ENCODE results near the gene DUOX2. TPM values are rescaled to one million over a fixed set of nuclear protein-coding genes. Genes with fewer than 3 reads are reported as not detected.
"Not testable (repeated sequence)": the region's sequence is repeated elsewhere in the genome, so short reads cannot be mapped to it uniquely, and the experiment has no call there.

Gene DUOX2
- total RNA-seq, 1 donor from 2014 or later: not detected

DNA sequence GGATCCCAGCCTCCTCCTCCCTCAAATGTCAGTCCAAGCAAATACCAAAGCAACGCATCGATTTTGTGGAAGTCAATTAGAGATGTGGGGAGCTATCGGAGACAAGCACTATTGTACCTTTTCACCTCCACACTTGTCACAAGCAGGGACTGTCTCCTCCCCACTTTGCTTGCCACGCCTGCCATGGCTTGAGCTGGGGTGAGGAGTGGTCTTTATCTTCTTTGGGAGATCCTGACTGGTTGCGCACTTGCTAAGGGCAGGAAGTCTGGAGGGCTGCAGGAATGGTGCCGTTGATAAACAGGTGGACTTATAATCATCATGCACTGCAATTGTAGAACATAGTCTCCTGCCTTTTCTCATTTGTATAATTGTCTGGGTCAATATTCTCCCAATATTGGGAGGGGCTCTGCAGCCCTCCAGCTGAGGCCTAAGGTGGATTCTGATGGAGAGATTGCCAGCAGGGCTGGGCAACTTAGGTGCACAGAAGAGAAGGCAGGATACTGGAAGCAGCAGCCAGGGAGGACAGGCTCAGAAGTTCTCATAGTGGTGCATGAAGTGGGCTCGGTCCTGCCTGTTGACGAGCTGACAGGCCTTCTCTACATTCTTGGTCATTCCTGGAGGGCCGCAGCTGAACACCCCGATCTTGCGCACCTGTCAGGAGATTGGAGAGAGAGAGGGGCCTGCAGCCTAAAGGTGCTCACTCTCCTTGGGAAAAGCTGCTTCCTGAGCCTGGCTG, 20.2 kb downstream of the DUOX2 start:
- Mint-ChIP-seq H3K36me3 (ENCODE audit: low read depth) (no peaks in the 10 kb centered on the region), H3K27ac (no peak overlapping the region), H3K27me3 (peaks cover 18% of the 10 kb centered on the region), H3K4me3 (no peak overlapping the region), H3K4me1 (no peaks in the 10 kb centered on the region), H3K9me3 (no peaks in the 10 kb centered on the region)
- intact Hi-C loops (cut with micrococcal nuclease): no loop called here
- no peak for DNase-seq

DNA sequence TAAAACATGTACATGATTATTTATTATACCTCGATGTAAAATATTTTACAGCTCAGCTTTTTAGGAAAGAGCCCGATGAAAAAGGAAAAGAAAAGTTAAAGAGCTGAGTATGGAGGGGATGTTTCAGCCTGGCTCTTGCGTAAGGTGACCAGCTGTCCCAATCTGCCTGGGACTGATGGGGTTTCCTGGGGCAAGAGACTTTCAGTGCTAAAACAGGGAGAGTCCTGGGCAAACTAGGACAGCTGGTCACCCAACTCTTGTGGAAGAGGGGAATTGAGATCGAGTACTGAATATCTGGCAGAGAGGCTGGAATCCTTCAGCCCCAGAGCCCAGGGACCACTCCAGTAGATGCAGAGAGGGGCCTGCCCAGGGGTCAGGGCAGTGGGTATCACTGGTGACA, 21.0 kb downstream of the DUOX2 start:
- Mint-ChIP-seq H3K4me3 (no peak overlapping the region), H3K27me3 (peaks cover 21% of the 10 kb centered on the region), H3K4me1 (no peaks in the 10 kb centered on the region), H3K36me3 (ENCODE audit: low read depth) (no peaks in the 10 kb centered on the region), H3K9me3 (no peaks in the 10 kb centered on the region), H3K27ac (no peak overlapping the region)
- DNase-seq: no peak
- intact Hi-C loops (cut with micrococcal nuclease): no loop called here

DNA sequence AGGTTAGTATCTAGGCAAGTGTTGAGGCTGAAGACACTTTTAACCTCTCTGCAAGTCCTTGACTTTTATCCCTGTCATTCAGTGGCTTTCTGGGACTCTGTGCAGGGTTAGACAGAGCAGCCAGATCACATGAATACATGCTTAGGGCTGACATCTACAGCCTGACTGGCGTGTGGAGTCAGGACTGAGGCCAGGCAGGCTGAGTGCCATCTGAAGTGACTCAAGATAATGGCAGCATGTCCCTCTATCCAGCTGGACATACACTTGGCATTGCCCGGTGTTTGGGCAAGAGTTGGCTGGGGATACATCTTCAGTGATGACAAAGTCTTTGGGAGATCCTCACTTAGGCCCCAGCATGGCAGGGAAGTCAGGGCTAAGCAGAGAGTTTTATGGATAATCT, 22.4 kb downstream of the DUOX2 start:
- DNase-seq: no peak
- Mint-ChIP-seq H3K4me1 (no peaks in the 10 kb centered on the region), H3K36me3 (ENCODE audit: low read depth) (no peaks in the 10 kb centered on the region), H3K9me3 (no peaks in the 10 kb centered on the region), H3K4me3 (no peak overlapping the region), H3K27me3 (peaks cover 25% of the 10 kb centered on the region), H3K27ac (no peak overlapping the region)
- intact Hi-C loops (cut with micrococcal nuclease): no loop called here

DNA sequence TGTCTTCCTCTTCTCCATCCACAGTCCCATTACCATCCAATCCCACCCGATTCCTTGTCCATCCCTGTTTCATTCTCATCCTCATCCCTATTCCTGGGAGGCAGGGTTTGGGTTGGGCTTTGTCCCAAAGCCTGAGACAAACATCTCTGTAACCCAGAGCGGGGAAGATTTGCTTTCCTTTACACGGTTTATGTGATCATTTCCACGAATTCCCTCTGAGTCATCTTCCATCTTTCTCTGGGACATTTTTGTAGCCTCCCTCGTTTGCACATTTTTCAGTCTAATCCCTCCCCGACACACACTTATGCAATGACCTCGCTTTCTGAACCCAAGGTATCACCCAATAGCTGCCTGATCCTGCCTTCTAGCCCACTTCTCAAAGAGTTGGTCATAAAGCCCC, 22.8 kb downstream of the DUOX2 start:
- no peaks in the 10 kb centered on the region for H3K4me1 Mint-ChIP-seq
- DNase-seq: no peak
- no peak overlapping the region for H3K4me3 Mint-ChIP-seq
- no peaks in the 10 kb centered on the region for H3K36me3 Mint-ChIP-seq (ENCODE audit: low read depth)
- H3K27ac Mint-ChIP-seq: no peak overlapping the region
- H3K27me3 Mint-ChIP-seq: peaks cover 25% of the 10 kb centered on the region
- no peaks in the 10 kb centered on the region for H3K9me3 Mint-ChIP-seq
- intact Hi-C loops (cut with micrococcal nuclease): no loop called here

DNA sequence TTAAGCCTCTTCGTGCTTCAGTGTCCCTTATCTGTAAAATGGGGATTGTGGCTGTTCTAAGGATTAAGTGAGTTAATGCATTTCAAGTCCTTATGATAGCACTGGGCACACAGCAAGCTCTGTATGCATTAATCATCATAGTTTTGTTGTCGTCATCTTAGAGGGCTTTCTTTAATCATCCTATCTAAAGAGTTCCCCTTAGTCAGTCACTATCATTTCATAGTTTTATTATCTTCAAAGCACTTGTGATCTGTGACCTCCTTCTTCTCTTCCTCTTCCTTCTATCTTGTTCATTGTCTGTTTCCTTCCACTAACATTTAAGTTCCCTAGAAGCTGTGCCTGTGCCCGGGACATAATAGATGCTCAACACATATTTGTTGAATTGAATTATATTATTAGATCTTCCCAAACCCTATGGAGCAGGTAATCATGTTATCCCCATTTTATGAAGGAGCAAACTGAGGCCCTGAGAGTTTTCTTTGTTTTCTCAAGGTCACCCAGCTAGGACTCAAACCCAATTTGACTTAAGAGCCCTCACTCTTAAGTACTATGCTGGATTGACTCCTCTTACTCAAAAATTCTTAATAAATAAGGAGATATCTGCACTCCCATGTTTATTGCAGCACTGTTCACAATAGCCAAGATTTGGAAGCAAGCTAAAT, 24.1 kb downstream of the DUOX2 start:
- intact Hi-C loops (cut with micrococcal nuclease): no loop called here
- Mint-ChIP-seq H3K27me3 (peaks cover 27% of the 10 kb centered on the region), H3K4me1 (no peaks in the 10 kb centered on the region), H3K4me3 (no peak overlapping the region), H3K9me3 (no peaks in the 10 kb centered on the region), H3K27ac (no peak overlapping the region), H3K36me3 (ENCODE audit: low read depth) (no peaks in the 10 kb centered on the region)
- DNase-seq: no peak

DNA sequence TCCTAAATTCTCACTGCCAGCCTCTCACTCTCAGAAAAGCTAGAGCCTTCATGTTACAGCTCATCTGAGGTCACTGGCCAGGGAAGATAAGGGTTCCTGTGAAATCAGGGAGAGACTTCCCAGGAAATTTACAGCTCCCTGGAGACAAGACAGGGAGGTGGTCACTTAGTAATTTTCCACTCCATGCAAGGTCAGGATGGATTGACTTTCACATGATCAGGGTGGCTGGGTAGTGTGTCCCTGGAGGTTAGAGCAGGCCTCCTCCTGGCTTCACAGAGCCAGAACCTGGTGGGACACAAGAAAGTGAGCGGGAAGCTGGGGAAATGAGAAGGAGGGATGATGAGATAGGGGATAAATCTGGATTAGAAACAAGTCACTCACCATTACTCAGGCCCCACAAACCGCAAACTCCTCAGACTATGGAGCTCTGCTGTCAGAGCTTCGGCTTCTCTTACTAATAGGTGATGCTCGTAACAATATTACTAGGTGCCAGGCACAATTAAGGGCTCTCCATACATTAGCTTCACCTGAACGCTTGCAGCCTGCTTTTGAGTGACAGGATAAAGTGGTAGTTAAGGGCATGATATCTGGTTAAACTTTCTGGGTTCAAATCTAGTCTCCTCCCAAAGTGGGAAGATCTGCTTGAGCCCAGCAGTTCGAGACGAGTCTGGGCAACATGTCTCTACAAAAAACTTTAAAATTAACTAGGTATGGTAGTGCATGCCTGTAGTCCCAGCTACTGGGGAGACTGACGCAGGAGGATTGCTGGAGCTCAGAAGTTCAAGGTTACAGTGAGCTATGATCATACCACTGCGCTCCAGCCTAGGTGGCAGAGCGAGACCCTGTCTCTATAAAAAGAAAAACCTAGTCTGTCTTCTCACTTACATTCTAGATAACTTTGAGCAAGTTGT, 24.9 kb downstream of the DUOX2 start:
- H3K27ac Mint-ChIP-seq: no peak overlapping the region
- peaks cover 31% of the 10 kb centered on the region for H3K27me3 Mint-ChIP-seq
- H3K36me3 Mint-ChIP-seq (ENCODE audit: low read depth): no peaks in the 10 kb centered on the region
- no peak for DNase-seq
- no peak overlapping the region for H3K4me3 Mint-ChIP-seq
- no peaks in the 10 kb centered on the region for H3K4me1 Mint-ChIP-seq
- intact Hi-C loops (cut with micrococcal nuclease): no loop called here
- no peaks in the 10 kb centered on the region for H3K9me3 Mint-ChIP-seq

DNA sequence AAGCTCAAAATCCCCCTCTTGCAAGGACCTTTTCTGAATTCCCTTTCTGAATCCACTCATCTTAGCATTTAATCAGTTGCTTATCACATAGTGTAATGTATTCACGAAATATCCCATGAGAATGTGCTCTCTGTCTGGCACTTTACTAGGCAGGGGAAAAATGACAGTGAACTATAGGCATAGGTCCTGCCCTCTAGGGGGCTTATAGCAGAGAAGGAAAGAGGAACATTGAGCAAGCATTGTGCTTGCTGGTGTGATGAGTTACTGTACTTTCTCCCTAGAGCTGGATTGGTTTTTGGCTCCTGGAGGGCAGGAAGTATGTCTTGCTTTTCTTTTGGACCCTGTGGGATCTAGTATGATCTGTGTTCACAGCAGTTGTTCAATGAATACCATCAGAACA, 26.5 kb downstream of the DUOX2 start:
- intact Hi-C loops (cut with micrococcal nuclease): no loop called here
- Mint-ChIP-seq H3K27me3 (peaks cover 37% of the 10 kb centered on the region), H3K9me3 (no peaks in the 10 kb centered on the region), H3K4me3 (no peak overlapping the region), H3K36me3 (ENCODE audit: low read depth) (no peaks in the 10 kb centered on the region), H3K27ac (no peak overlapping the region), H3K4me1 (no peaks in the 10 kb centered on the region)
- no peak for DNase-seq

DNA sequence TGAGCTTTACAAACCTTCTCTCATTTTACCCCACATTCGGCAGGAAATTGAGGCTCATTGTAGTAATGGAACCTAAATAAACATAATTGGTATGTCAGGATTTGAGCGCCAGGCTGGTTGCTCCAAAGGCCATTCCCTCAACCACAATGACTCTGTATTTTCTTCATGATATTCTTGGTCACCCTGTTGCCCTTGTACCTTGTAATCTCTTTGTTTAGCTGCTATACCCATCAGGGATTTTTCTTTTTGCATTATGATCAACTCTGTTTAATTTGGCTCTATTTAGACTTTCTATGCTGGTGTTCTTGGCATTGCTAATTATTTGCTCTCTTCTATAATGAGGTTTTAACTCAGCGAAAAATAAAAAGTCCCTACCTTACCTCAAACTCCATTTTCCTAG, 29.8 kb downstream of the DUOX2 start:
- Mint-ChIP-seq H3K36me3 (ENCODE audit: low read depth) (no peaks in the 10 kb centered on the region), H3K27ac (no peak overlapping the region), H3K4me3 (no peak overlapping the region), H3K27me3 (peaks cover 22% of the 10 kb centered on the region), H3K9me3 (no peaks in the 10 kb centered on the region), H3K4me1 (no peaks in the 10 kb centered on the region)
- no peak for DNase-seq
- intact Hi-C loops (cut with micrococcal nuclease): no loop called here

DNA sequence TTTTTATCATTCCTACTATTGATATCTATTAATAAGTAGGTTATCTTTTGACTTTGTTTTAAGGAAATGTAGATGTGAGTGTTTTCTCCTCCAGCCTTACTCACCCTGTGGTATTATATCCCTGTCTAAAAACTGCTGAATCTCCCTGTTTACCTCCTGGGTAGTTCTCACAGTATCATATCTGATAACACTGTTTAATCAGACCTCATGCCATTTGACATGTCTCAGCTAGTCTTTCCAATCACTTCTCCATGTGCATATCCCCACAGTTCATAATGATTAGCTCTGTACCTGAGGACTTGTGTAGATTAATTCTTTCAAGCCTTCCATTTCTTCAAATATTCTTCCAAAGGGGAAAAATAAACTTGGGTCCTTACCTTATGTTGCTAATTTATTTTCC, 30.7 kb downstream of the DUOX2 start:
- peaks cover 17% of the 10 kb centered on the region for H3K27me3 Mint-ChIP-seq
- intact Hi-C loops (cut with micrococcal nuclease): no loop called here
- no peak for DNase-seq
- H3K27ac Mint-ChIP-seq: no peak overlapping the region
- H3K4me1 Mint-ChIP-seq: no peaks in the 10 kb centered on the region
- no peak overlapping the region for H3K4me3 Mint-ChIP-seq
- no peaks in the 10 kb centered on the region for H3K9me3 Mint-ChIP-seq
- no peaks in the 10 kb centered on the region for H3K36me3 Mint-ChIP-seq (ENCODE audit: low read depth)

DNA sequence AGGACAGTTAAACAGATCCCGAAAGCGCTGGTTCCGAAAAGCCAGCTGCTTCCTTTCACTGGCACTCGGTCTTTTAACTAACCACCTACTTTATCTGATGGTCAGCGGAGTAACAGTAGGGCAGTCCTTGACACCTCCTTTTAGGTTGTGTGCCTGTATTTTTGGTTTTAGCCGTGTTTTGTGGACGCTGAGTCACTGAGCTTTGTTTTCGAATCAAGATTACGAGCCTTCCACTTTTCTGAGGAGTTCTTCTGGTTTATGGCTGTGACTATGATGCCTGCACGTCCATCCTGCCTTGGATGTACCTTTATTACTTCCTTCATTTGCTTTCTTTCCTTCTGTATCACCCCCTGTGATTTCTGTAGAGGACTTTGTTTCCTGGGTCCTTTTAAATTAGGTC, 31.6 kb downstream of the DUOX2 start:
- peaks cover 16% of the 10 kb centered on the region for H3K27me3 Mint-ChIP-seq
- H3K9me3 Mint-ChIP-seq; H3K36me3 Mint-ChIP-seq (ENCODE audit: low read depth); DNase-seq; intact Hi-C loops (cut with micrococcal nuclease); H3K27ac Mint-ChIP-seq; H3K4me3 Mint-ChIP-seq; H3K4me1 Mint-ChIP-seq: not testable (repeated sequence)

DNA sequence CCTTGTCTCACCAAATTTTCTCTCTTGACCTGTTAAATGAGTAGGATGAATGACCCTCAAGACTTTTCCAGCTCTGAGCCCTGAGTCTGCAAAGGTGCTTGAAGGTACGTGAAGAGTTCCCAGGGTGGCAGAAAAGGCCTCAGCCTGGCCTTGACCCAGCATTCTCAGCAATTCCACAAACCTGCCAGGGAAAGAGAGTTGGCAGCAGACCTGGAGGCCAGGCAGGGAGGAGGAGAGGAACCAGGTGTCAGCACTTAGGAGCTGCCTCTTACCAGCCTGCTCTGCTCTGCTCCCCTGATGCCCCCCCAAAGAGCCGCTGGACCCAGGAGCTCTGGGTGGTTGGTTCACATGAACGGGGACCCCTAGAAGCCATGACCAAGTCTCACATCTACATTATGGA, 33.4 kb downstream of the DUOX2 start:
- H3K27ac Mint-ChIP-seq; H3K9me3 Mint-ChIP-seq; intact Hi-C loops (cut with micrococcal nuclease); H3K4me3 Mint-ChIP-seq; H3K36me3 Mint-ChIP-seq (ENCODE audit: low read depth); DNase-seq; H3K4me1 Mint-ChIP-seq: not testable (repeated sequence)
- peaks cover 12% of the 10 kb centered on the region for H3K27me3 Mint-ChIP-seq

DNA sequence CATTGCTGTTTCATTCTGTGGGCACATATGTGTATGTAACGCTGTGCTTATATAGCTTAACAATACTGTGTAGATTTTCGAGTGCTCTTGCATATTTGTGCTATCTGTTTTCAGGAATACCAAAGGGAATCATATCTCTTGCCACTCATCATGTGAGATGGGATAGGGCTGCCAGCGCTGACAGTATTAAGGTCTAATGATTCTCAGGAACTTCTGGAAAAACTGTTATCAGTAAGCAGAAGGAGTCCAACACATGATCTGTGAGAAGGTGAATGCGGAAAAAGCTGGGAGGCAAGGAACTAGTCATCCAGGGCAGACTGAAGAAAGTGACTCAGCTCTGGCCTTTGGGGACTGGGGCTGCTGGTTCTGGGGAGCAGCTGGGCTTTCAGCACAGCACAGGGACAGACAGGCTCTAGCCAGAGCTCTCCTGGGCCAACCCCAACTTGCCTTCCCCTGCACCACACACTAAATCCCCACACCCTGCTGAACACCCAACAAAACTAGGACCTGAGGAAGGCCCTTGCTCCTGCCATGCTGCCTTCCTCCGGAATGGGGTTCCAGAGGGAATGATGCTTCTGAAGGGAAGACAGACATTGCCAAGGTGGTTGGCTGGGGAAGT, 34.2 kb downstream of the DUOX2 start:
- intact Hi-C loops (cut with micrococcal nuclease); DNase-seq; H3K9me3 Mint-ChIP-seq; H3K4me1 Mint-ChIP-seq; H3K36me3 Mint-ChIP-seq (ENCODE audit: low read depth); H3K27ac Mint-ChIP-seq; H3K4me3 Mint-ChIP-seq: not testable (repeated sequence)
- peaks cover 10% of the 10 kb centered on the region for H3K27me3 Mint-ChIP-seq

DNA sequence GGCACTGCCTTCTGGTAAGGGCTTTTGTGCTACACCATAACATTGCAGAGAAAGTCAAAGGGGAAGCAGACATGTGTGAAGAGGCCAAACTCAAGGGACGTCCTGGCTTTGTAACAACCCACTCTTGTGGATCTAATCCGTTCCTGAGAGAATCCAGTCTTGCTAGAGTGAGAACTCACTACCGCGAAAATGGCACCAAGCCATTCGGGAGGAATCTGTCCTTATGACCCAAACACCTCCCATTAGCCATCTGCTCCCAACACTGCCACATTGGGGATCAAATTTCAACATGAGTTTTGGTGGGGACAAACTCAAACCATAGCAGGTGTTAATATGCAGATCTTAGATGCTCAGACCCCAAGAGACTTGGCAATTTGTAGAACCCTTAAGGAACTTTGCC, 34.8 kb downstream of the DUOX2 start:
- H3K27ac Mint-ChIP-seq; H3K27me3 Mint-ChIP-seq; H3K9me3 Mint-ChIP-seq; H3K4me3 Mint-ChIP-seq; intact Hi-C loops (cut with micrococcal nuclease); H3K36me3 Mint-ChIP-seq (ENCODE audit: low read depth); DNase-seq; H3K4me1 Mint-ChIP-seq: not testable (repeated sequence)

DNA sequence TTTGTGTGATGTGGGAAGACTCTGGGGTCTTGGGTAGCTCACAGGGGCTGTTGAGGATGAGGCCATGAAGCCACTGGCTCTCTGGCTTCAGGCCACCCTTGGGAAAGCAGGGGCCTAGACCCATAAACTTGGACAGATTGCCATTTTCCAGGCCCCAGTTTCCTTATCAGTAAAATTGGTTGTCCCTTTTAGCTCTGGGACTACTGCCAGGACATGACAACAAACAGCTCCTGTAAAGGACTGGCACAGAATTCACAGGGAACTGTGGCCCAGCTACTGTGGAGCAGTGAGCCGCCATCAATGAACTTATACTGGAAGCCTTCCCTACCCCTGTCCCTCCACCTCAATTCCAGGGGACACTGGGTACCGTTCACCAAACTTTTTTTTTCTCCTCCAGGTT, 36.6 kb downstream of the DUOX2 start:
- intact Hi-C loops (cut with micrococcal nuclease); DNase-seq; H3K9me3 Mint-ChIP-seq; H3K27me3 Mint-ChIP-seq; H3K36me3 Mint-ChIP-seq (ENCODE audit: low read depth); H3K4me3 Mint-ChIP-seq; H3K4me1 Mint-ChIP-seq; H3K27ac Mint-ChIP-seq: not testable (repeated sequence)

Measured in activated CD4-positive, alpha-beta T cell treated with anti-CD3 and anti-CD28 coated beads, Interleukin-2, amount 10 ng/mL, durations not matched to agents 24 days and 14 days (primary cell).